Astrocyte (in vitro differentiated cells and primary cell): ENCODE measurements around the gene CNTN1. TPM values are rescaled to one million over a fixed set of nuclear protein-coding genes. Genes with fewer than 3 reads are reported as not detected.

ENCODE experiments used
- DNase-seq: peaks from one replicate; pipeline ENCODE4 v3.0.0-alpha.2; 2010; ENCODE audit warnings: low read depth
- FAIRE-seq: peaks from 2 replicates; lab custom pipeline; 2011; peaks lifted over from hg19 to GRCh38; lab: Jason Lieb, UNC
- H2AFZ ChIP-seq: 2 replicates; pipeline ENCODE4 v1.6.0; 2012; ENCODE audit warnings: low read depth, low read length, inconsistent platforms
- H3K27ac ChIP-seq: 2 replicates; pipeline ENCODE4 v1.5.1; 2011; ENCODE audit warnings: low read depth, low read length, inconsistent platforms
- H3K27me3 ChIP-seq: 2 replicates; pipeline ENCODE4 v1.6.0; 2011; ENCODE audit warnings: low read length, inconsistent platforms; ENCODE audit not compliant: insufficient read depth
- H3K36me3 ChIP-seq: 2 replicates; pipeline ENCODE4 v1.5.1; 2011; ENCODE audit warnings: low read length, inconsistent platforms; ENCODE audit not compliant: insufficient read depth
- H3K4me1 ChIP-seq: 2 replicates; pipeline ENCODE4 v1.5.1; 2011; ENCODE audit warnings: low read length, inconsistent platforms; ENCODE audit not compliant: insufficient read depth
- H3K4me2 ChIP-seq: 2 replicates; pipeline ENCODE4 v1.6.0; 2012; ENCODE audit warnings: low read length, inconsistent platforms
- H3K4me3 ChIP-seq: 2 replicates; pipeline ENCODE4 v1.5.1; 2011; ENCODE audit warnings: low read depth, mild to moderate bottlenecking, low read length, inconsistent platforms; ENCODE audit not compliant: insufficient read depth
- H3K79me2 ChIP-seq: 2 replicates; pipeline ENCODE4 v1.6.0; 2012; ENCODE audit warnings: mild to moderate bottlenecking, low read length, inconsistent platforms; ENCODE audit not compliant: insufficient read depth
- H3K9ac ChIP-seq: 2 replicates; pipeline ENCODE4 v1.6.0; 2012; ENCODE audit warnings: mild to moderate bottlenecking, low read length, inconsistent platforms
- H3K9me3 ChIP-seq: 2 replicates; pipeline ENCODE4 v1.5.1; 2012; ENCODE audit warnings: low read depth, mild to moderate bottlenecking, low read length, inconsistent platforms; ENCODE audit not compliant: insufficient read depth
- H4K20me1 ChIP-seq: 2 replicates; pipeline ENCODE4 v1.6.0; 2012; ENCODE audit warnings: low read length, inconsistent platforms; ENCODE audit not compliant: insufficient read depth
- H3K27ac Mint-ChIP-seq: one replicate; pipeline ENCODE4 v1.8.0; 2021; ENCODE audit warnings: mild to moderate bottlenecking, mixed read lengths; ENCODE audit not compliant: unreplicated experiment
- H3K27me3 Mint-ChIP-seq: one replicate; pipeline ENCODE4 v1.8.0; 2021; ENCODE audit warnings: low read depth, mixed read lengths; ENCODE audit not compliant: unreplicated experiment
- H3K36me3 Mint-ChIP-seq: one replicate; pipeline ENCODE4 v1.8.0; 2021; ENCODE audit warnings: low read depth, mixed read lengths; ENCODE audit not compliant: unreplicated experiment
- H3K4me1 Mint-ChIP-seq: one replicate; pipeline ENCODE4 v1.8.0; 2021; ENCODE audit warnings: low read depth, mixed read lengths; ENCODE audit not compliant: unreplicated experiment
- H3K4me3 Mint-ChIP-seq: one replicate; pipeline ENCODE4 v1.8.0; 2021; ENCODE audit warnings: mild to moderate bottlenecking, moderate library complexity, mixed read lengths; ENCODE audit not compliant: unreplicated experiment
- H3K9me3 Mint-ChIP-seq: one replicate; pipeline ENCODE4 v1.8.0; 2021; ENCODE audit warnings: mild to moderate bottlenecking, mixed read lengths; ENCODE audit not compliant: unreplicated experiment
- EZH2 ChIP-seq: IDR thresholded peaks from 2 replicates; pipeline ENCODE4 v1.6.1; 2012; ENCODE audit warnings: mild to moderate bottlenecking, low read length, inconsistent platforms; ENCODE audit not compliant: insufficient read depth
- total RNA-seq: library from RNA; stranded (reverse); gene quantifications from 2 replicates; pipeline ENCODE4 v1.2.1, GENCODE V29; 2021
- TF ChIP-seq, protein P1 (sequence below): IDR thresholded peaks from 2 replicates; pipeline ENCODE4 v1.5.1; 2011; ENCODE audit warnings: low read depth, mild to moderate bottlenecking, inconsistent platforms, low read length, moderate library complexity; ENCODE audit not compliant: insufficient read depth

The CNTN1 gene
- total RNA-seq, 1 donor from 2014 or later = 2.1 TPM

DNA sequence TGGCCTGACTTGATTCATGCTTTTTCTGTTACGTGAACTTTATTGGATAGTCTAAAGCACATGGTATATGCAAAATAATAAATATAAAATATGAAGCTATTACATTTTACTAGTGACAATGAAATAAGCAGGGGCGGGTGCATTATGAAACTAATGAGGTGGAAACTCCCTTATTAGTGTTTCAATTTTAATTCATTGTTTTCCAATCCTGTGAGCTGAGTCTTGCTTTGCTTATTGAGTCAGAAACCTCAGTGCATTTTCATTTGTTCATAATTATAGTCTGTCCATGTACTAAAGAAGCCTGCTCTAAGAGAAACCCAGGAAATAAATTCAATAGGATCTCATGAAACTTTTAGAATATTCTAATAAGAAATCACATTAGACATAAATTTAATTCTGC is 78.5 kb downstream of the CNTN1 start:
- no peaks in the 10 kb centered on the region for H3K36me3 Mint-ChIP-seq
- peaks cover 7% of the 10 kb centered on the region for H3K4me1 Mint-ChIP-seq
- no peak for FAIRE-seq
- Histone ChIP-seq H3K79me2 (no peaks in the 10 kb centered on the region), H3K4me3 (no peak overlapping the region), H3K9ac (no peak overlapping the region), H3K4me1 (no peaks in the 10 kb centered on the region), H4K20me1 (no peaks in the 10 kb centered on the region), H3K36me3 (no peaks in the 10 kb centered on the region), H3K27me3 (no peaks in the 10 kb centered on the region), H3K4me2 (no peak overlapping the region), H3K9me3 (no peaks in the 10 kb centered on the region), H2AFZ (no peak overlapping the region), H3K27ac (no peak overlapping the region)
- H3K9me3 Mint-ChIP-seq = no peaks in the 10 kb centered on the region
- no peak for TF ChIP-seq EZH2
- TF ChIP-seq, protein P1, sequence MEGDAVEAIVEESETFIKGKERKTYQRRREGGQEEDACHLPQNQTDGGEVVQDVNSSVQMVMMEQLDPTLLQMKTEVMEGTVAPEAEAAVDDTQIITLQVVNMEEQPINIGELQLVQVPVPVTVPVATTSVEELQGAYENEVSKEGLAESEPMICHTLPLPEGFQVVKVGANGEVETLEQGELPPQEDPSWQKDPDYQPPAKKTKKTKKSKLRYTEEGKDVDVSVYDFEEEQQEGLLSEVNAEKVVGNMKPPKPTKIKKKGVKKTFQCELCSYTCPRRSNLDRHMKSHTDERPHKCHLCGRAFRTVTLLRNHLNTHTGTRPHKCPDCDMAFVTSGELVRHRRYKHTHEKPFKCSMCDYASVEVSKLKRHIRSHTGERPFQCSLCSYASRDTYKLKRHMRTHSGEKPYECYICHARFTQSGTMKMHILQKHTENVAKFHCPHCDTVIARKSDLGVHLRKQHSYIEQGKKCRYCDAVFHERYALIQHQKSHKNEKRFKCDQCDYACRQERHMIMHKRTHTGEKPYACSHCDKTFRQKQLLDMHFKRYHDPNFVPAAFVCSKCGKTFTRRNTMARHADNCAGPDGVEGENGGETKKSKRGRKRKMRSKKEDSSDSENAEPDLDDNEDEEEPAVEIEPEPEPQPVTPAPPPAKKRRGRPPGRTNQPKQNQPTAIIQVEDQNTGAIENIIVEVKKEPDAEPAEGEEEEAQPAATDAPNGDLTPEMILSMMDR = no peak
- no peak overlapping the region for H3K4me3 Mint-ChIP-seq
- H3K27me3 Mint-ChIP-seq = no peaks in the 10 kb centered on the region
- no peak for DNase-seq
- no peak overlapping the region for H3K27ac Mint-ChIP-seq

DNA sequence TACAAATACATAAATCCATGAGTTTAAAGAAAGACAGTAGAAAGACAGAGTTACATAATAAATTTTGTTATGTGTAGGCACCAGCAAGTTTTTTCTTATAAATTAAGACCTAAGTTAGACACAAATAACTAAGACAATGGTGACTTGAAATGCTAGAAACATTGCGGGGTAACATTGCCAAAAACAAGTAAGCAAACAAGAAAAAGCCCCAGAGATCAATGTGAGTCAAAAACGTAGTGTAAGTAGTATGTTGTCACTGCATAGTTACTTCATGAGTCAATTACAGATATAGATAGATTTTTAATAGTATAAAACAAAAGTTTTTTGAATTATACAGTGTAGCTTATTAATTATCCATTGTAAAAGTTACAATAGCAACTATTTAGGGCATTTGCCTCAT is 83.4 kb downstream of the CNTN1 start:
- Mint-ChIP-seq H3K4me3 (no peak overlapping the region), H3K27me3 (no peaks in the 10 kb centered on the region), H3K9me3 (no peaks in the 10 kb centered on the region), H3K4me1 (peaks cover 15% of the 10 kb centered on the region), H3K36me3 (no peaks in the 10 kb centered on the region), H3K27ac (no peak overlapping the region)
- Histone ChIP-seq H3K4me2 (no peak overlapping the region), H2AFZ (no peak overlapping the region), H3K4me3 (no peak overlapping the region), H3K79me2 (no peaks in the 10 kb centered on the region), H3K27me3 (no peaks in the 10 kb centered on the region), H4K20me1 (no peaks in the 10 kb centered on the region), H3K4me1 (no peaks in the 10 kb centered on the region), H3K27ac (no peak overlapping the region), H3K36me3 (no peaks in the 10 kb centered on the region), H3K9ac (no peak overlapping the region), H3K9me3 (no peaks in the 10 kb centered on the region)
- FAIRE-seq = no peak
- DNase-seq = peak; percentile 0
- no peak for TF ChIP-seq EZH2
- TF ChIP-seq, protein P1 = no peak

DNA sequence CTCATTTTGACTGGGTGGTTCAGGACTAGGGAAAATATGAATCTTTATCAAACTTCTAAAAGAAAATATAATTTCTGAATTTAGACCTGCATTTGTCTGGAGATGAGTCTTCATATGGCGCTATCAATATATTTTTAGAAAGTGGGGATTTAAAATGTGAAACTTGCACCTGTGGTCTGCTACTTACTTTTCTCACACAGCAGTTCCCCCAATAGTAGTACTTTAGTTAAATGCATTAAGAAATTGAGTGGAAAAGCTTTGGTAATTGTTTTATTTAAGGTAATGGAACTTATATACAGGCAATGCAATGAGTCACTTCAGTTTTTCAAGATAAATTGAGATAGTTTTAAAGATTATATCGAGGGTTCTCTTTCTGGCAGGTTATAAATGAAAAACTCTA is 91.9 kb downstream of the CNTN1 start:
- FAIRE-seq = no peak
- H3K4me3 ChIP-seq = no peak overlapping the region
- Mint-ChIP-seq H3K36me3 (no peaks in the 10 kb centered on the region), H3K4me3 (no peak overlapping the region), H3K9me3 (no peaks in the 10 kb centered on the region), H3K27ac (peak overlapping the region; percentile 50), H3K4me1 (peaks cover 7% of the 10 kb centered on the region), H3K27me3 (no peaks in the 10 kb centered on the region)
- H3K27me3 ChIP-seq = no peaks in the 10 kb centered on the region
- no peaks in the 10 kb centered on the region for H3K36me3 ChIP-seq
- no peak for DNase-seq
- no peak overlapping the region for H3K27ac ChIP-seq
- H4K20me1 ChIP-seq = no peaks in the 10 kb centered on the region
- H3K4me1 ChIP-seq = no peaks in the 10 kb centered on the region
- no peaks in the 10 kb centered on the region for H3K79me2 ChIP-seq
- no peak for TF ChIP-seq EZH2
- TF ChIP-seq, protein P1 = no peak
- no peak overlapping the region for H2AFZ ChIP-seq
- no peaks in the 10 kb centered on the region for H3K9me3 ChIP-seq
- no peak overlapping the region for H3K9ac ChIP-seq
- H3K4me2 ChIP-seq = no peak overlapping the region
